DMS53 treated with DMSO at 0.1 percent for 48 hours (cell line): ENCODE data around the gene C9orf153.

ENCODE experiments used
- DNase-seq: peaks from one replicate; lab custom pipeline; 2025; ENCODE audit not compliant: unreplicated experiment; lab: John Stamatoyannopoulos, UW

C9orf153 gene

GRCh38 chr9:86272221-86272620, 12.8 kb upstream of the C9orf153 start:
- DNase-seq: no peak

DNA sequence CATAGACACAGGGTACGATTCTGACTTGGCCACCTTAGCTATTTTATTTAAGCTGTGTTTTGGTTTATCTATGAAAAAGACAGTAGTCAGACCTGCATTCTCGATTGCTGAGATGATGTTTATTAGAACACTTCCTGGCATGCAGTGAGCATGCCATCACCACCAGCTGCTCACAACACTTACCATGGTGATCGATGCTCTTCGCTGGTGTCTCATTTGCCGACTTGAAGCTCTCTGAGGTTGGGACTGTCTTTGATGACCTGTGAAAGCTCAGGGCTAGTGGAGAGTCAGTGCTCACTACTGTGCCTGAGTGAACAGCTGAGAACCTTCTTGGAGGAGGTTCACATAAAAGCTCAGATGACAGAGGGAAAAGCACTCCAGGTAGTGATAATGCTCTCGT, 4.4 kb upstream of the C9orf153 start:
- DNase-seq: no peak

GRCh38 chr9:86262492-86262891, 3.0 kb upstream of the C9orf153 start:
- DNase-seq: no peak

DNA sequence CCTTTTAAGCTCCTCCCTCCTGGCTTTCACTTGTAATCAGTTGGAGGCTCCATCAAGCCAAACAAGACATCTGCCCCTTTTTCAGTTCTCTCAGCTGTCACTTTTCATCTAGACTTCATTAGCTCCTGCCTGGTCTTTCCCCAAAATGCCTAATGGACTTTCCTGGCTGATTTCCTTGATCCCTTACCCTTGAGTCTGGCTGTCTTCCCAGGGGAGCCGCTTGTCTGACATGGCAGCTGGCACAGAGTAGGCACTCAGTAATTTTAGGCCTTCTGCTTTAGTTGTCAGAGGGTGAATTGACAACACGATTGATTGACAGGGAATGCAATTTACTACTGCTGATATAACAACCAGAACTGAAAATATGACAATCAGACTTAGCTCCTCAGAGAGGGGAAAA, 2.1 kb downstream of the C9orf153 start:
- DNase-seq: no peak

- no peak for DNase-seq
These were observed 2.8 kb downstream of the C9orf153 start for GRCh38 chr9:86256653-86257052.

DNA sequence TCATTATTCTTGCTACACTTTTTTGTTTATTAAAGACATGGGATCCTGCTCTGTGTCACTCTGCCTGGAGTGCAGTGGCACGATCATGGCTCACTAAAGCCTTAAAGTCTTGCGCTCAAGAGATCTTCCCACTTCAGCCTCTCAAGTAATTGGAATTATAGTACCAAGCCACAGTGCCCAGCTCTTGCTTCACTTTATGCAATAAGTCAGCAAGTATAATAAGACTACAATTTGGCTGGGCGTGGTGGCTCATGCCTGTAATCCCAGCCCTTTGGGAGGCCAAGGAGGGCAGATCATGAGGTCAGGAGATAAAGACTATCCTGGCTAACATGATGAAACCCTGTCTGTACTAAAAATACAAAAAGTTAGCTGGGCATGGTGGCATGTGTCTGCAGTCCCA, 5.9 kb downstream of the C9orf153 start:
- DNase-seq: no peak

DNA sequence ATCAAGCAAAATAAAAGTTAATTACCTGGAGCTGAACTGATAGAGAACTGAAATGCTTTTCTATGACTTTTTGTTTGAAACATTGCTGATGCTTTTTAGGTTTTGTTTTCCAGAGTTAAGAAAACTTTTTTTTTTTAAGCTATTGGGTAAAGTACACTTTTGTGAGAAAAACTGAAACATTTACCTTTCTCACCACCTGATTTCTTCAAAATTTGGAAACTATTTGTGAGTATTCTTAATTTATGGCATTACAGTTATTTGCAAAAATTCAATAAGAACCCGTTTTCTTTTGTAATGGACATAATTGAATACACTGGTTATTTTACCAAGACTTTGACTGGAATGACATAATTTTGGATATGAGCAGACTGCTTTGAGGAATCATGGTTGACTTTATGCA, 6.6 kb downstream of the C9orf153 start:
- DNase-seq: no peak

DNA sequence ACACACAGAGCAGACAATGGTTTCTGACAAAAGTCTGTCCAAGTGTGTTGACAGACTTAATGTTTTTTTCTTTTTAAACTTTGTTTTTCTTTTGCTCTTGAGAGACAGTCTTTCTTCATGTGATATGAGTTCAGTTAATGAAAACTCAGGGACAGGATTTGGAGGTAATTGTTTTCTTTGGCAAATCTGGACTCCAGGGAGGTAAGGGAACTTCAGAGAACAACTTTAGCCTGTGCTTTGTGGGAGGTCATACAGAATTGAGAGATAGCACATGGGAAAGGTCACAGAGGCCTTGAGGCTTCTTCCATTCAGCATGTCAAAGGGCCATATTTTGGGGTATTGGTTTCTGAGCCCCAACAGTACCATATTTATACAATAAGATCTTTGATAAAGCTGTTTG, 9.3 kb downstream of the C9orf153 start:
- DNase-seq: no peak

- no peak for DNase-seq
These were observed 10.7 kb downstream of the C9orf153 start for GRCh38 chr9:86248746-86249145.

DNA sequence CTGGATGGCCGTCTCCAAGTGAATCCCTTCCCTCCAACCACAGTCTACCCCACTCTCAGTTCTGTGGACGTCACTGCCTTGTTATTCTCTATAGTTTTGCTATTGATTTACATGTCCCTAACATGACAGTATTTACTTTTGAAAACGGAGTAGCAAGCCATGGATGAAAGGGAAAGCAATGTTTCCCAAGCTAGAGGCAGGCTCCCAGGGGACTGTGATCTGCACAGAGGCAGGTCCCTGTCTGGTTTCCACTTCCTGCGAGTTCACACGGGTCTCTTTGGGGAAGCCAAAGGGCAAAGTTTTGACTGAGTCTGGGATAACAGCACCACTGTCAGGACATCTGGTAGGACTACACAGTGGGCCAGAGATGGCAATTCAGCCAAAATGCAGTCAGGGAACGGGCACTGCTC, 12.7 kb downstream of the C9orf153 start:
- DNase-seq: no peak

DNA sequence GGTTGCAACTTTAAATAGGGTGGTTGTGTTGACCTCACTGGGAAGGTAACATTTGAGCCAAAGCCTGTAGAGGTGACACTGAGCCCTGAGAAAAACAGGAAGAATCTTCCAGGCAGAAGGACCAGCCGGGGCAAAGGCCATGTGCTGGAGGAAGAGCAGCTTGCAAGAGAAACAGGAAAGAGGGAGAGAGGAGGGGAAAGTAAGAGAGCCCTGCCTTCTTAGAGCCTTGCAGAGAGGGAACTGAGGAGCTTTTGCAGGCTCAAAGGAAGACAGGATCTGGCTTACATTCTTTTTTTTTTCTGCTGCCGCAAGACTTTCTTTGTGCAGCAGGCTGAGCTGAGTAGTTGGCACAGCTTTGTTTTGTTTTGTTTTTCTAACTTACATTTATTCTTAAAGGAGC, 17.4 kb downstream of the C9orf153 start:
- DNase-seq: no peak

DNA sequence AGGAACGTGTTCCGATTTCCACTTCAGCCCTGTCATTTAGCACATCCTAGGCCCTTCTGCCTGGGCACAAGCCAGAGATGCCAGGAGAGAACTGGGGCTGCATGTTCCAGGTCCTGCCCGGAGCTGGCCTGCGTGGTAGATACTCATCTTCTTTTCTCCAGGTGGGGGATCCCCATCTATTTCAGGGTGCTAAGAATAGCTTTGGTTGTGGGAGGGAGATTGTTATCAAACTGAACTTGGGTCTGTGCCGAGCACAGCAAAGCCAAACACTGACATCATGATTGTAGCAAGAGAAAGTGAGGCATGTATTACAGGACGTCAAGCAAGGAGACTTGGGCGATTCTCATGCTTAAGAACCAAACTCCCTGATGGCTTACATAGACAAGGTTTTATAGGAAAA, 18.2 kb downstream of the C9orf153 start:
- no peak for DNase-seq

GRCh38 chr9:86238861-86239770, 20.3 kb downstream of the C9orf153 start:
- peak; percentile 2 for DNase-seq

DNA sequence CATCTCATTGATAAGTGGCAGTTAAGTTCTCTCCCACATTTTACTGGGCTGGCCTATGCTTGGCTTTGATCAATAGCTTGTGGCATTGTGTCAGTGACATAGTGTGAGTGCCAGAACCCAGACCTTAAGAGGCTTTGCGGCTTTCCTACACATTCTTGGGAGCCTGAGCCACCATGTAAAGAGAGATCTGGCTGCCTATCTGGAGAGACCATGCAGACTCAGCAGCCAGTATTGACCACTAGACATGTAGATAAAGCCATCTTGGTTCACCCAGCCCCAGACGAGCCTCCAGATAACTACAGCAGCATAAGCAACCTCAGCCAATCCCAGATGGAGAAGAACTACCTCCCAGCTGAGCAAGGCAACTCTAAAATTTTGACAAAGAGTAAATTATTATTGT, 28.6 kb downstream of the C9orf153 start:
- no peak for DNase-seq

DNA sequence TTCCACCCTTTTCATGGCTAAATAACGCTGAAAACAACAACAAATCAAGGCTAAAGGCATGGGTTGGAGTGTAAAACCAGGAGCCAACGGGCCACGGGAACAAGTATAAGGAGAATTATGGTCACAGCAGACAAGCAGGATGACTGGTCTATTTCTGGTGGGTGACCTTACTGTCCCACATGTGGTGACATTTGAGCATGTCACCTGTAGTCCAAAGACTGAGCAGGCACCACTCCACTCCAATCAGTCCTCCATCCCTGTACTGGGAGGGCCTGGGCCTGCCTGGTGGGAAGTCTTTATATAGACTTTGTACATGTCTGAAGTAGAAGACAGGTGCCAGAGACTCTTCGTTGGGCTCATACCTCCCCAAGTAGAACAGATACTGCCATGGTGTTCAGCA, 36.8 kb downstream of the C9orf153 start:
- DNase-seq: no peak

GRCh38 chr9:86219606-86220005, 39.9 kb downstream of the C9orf153 start:
- DNase-seq: no peak

DNA sequence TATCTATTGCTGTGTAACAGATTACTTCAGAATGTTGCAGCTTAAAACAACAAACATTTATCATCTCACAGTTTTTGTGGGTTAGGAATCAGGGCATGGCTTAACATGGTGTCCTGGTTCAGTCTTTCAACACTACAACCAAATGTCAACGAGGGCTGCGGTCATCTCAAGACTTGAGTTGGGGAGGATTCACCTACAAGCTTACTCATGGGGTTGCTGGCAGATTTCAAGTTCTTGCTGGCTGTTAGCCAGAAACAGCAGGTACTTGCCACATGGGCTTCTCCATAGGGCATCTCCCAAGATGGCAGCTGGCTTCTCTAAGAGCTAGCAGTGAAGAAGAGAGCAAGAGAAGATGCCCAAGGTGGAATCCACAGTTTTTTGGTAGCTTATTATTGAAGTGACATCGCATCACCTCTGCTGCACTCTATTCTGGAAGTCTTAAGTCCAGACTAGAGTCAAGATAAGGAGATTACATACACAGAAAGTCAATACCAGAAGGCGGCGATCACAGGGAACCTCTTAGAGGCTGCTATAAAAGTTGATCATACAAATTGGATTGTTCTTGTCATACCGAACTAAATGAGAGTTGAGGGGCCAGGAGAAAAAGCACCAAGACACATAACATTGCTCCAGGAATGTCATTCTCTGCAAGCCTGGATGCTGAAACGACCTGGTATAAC, 42.2 kb downstream of the C9orf153 start:
- DNase-seq: no peak

- no peak for DNase-seq
These were observed 52.3 kb downstream of the C9orf153 start for GRCh38 chr9:86207193-86207592.

DNA sequence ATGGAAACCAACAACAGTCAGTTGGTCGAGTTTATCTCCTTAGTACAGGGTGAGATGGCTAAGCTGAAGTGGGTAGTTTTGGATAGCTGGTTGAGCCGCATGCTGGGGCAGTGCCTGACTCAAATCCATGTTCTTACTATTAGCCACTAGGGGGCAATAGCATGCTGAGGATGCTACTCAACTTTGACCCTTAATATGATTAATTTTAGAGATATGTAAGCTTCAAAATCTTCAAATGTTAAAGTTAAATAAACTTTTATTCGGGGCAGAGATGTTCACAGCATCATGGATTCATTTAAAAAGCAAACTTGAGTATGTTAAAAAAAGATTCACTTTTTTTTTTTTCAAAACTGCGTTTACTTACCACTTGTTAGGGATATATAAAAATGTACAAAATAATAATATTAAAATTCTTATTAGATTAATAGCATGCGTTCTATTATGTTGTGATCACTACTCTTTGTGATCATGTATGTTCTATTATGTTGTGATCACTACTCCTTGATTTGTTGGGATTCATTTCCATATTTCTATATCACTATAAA, 57.0 kb downstream of the C9orf153 start:
- peak; percentile 33 for DNase-seq

DNA sequence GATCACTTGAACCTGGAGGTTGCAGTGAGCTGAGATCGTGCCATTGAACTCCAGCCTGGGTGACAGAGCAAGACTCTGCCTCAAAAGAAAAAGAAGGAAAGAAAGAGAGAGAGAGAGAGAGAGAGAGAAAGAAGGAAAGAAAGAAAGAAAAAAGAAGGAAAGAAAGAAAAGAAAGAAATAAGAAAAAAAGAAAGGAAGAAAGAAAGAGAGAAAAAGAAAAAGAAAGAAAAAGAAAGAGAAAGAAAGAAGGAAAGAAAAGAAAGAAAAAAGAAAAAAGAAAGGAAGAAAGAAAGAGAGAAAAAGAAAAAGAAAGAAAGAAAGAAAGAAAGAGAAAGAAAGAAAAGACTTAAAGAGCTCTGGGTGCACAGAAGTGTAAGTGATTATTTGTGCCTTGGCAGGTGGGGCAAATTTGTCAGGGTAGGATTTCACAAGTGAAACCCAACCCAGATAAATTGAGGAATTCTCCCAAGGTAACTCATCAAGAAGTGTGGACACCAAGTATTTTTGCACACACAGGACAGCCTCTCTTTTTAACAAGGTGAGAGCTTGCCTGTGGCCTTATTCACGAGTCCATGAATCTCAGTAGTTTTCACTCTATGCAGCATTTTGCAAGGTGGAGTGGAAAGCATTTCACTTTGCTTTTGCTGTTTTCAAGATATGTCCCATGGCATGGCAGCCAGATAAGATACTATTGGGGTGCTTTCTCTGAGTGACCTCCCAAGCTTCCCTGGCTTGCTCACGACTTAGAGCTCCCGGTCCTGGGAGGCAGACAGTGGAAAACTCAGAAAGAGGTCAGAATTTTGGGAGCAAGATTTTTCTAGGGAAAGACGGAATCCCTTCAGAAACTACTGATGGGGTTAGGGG, 57.8 kb downstream of the C9orf153 start:
- no peak for DNase-seq

GRCh38 chr9:86200599-86201162, 58.8 kb downstream of the C9orf153 start:
- DNase-seq: no peak
